Measurements from ENCODE around the gene COL15A1.

The COL15A1 gene

DNA sequence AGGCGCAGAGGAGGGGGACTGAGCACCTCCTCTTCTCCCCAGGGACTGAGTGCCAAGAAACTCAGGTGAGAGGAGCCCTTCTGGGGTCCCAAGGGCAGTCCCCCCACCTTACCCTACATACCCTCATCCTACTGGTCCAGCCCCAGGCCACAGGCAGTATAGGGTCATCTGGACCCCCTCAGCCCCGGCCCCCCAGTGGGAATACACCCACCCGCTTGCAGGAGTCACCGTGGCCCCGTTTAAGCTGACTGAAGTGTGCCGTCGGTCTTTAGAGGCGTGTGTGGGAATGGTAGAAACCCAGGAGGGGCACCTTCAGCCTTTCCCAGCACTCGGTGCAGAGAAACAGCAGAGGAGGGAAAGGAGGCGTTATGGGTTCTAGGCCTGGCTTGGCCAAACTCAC, 30.8 kb downstream of the COL15A1 start:
- no peak overlapping the region for H3K9ac ChIP-seq (ENCODE audit: low read length)
- no peak overlapping the region for H4K12ac ChIP-seq (ENCODE audit: low read depth, low read length)
- H3K79me1 ChIP-seq (ENCODE audit: low read length): no peaks in the 10 kb centered on the region
- no peak for DNase-seq
- no peak overlapping the region for H2AK5ac ChIP-seq (ENCODE audit: low read length)
- no peak overlapping the region for H3K14ac ChIP-seq (ENCODE audit: low read length)
- no peak overlapping the region for H4K8ac ChIP-seq (ENCODE audit: low read depth, low read length)
- H2BK120ac ChIP-seq (ENCODE audit: insufficient read depth, low read length, poor library complexity): no peak overlapping the region
- H3K9me3 ChIP-seq (ENCODE audit: insufficient read depth, low read depth, low read length): no peaks in the 10 kb centered on the region
- WGBS (ENCODE audit: extremely low coverage, insufficient coverage, insufficient read length): no CpG with 5 or more reads among the region's 10 CpGs
- no peak overlapping the region for H3K4me2 ChIP-seq (ENCODE audit: low read length)
- no peak overlapping the region for H3K27ac ChIP-seq (ENCODE audit: low read depth, low read length)
- H3K23ac ChIP-seq (ENCODE audit: low read length): no peak overlapping the region
- no peaks in the 10 kb centered on the region for H3K36me3 ChIP-seq (ENCODE audit: control insufficient read depth in 1 of 2, insufficient read depth in 2 of 2, low read length in 2 of 2)
- no peaks in the 10 kb centered on the region for H3K27me3 ChIP-seq (ENCODE audit: insufficient read depth, low read length)
- H3K4ac ChIP-seq (ENCODE audit: low read depth, low read length): no peak overlapping the region
- no peak overlapping the region for H3K4me3 ChIP-seq (ENCODE audit: low read depth, low read length)
- no peak overlapping the region for H4K91ac ChIP-seq (ENCODE audit: low read depth, low read length)
- H2BK12ac ChIP-seq (ENCODE audit: low read length): no peak overlapping the region
- H3K18ac ChIP-seq (ENCODE audit: low read length): no peak overlapping the region
- peaks cover 10 to 11% of the 10 kb centered on the region in 2 experiments for H3K4me1 ChIP-seq (ENCODE audit: control insufficient read depth in 1 of 2, insufficient read depth in 2 of 2, low read length in 2 of 2)
- H2BK5ac ChIP-seq (ENCODE audit: low read depth, low read length, poor library complexity): no peak overlapping the region
- H3K79me2 ChIP-seq (ENCODE audit: control insufficient read depth, insufficient read depth, low read length, poor library complexity): no peaks in the 10 kb centered on the region
- H2AFZ ChIP-seq (ENCODE audit: insufficient read depth, low read length, poor library complexity): no peak overlapping the region

DNA sequence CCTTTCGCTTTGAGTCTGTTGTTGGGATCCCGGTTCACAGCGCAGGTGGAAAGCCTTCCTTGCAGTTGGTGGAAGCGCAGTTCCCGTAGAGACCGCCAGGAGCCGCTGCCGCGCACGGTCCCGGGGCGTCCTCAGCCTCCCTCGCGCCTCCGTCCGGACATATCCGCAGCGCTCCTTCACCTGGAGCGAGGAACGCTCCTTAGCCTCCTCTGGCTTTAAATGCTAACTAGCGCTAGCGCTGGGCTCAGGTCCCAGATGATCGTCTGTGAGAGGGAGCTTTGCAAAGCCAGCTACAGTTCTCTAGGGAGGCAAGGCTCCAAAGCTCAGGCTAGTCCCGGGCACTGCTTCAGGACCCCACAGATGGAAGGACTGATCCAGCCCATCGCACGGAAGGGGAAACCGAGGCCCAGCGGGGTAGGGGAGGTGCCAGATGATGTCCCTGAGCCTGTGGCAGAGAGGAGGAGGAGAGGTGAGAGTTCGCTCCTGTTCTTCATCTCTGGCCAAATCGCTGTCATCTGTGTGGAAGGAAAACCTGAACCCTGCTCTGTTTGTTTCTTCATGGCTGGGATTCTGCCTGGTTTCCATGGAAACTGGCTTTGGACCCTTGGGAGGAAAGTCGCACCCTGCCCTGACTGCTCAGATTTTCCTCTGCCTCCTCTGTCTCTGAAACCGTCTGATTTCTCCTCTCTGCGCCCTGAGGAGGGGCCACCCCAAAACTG, 31.4 kb downstream of the COL15A1 start:
- WGBS (ENCODE audit: extremely low coverage, insufficient coverage, insufficient read length): no CpG with 5 or more reads among the region's 33 CpGs
- Histone ChIP-seq H3K4ac (ENCODE audit: low read depth, low read length) (no peak overlapping the region), H4K91ac (ENCODE audit: low read depth, low read length) (no peak overlapping the region), H3K18ac (ENCODE audit: low read length) (no peak overlapping the region), H3K14ac (ENCODE audit: low read length) (no peak overlapping the region), H2AFZ (ENCODE audit: insufficient read depth, low read length, poor library complexity) (no peak overlapping the region), H2AK5ac (ENCODE audit: low read length) (no peak overlapping the region), H3K79me1 (ENCODE audit: low read length) (no peaks in the 10 kb centered on the region), H2BK12ac (ENCODE audit: low read length) (no peak overlapping the region), H3K9me3 (ENCODE audit: insufficient read depth, low read depth, low read length) (no peaks in the 10 kb centered on the region), H4K12ac (ENCODE audit: low read depth, low read length) (no peak overlapping the region), H3K27ac (ENCODE audit: low read depth, low read length) (no peak overlapping the region), H3K4me2 (ENCODE audit: low read length) (no peak overlapping the region), H4K8ac (ENCODE audit: low read depth, low read length) (no peak overlapping the region), H2BK120ac (ENCODE audit: insufficient read depth, low read length, poor library complexity) (no peak overlapping the region), H3K9ac (ENCODE audit: low read length) (no peak overlapping the region), H3K4me3 (ENCODE audit: low read depth, low read length) (no peak overlapping the region), H3K23ac (ENCODE audit: low read length) (no peak overlapping the region), H3K4me1 (ENCODE audit: control insufficient read depth in 1 of 2, insufficient read depth in 2 of 2, low read length in 2 of 2) (peaks cover 10 to 11% of the 10 kb centered on the region in 2 experiments), H2BK5ac (ENCODE audit: low read depth, low read length, poor library complexity) (no peak overlapping the region), H3K36me3 (ENCODE audit: control insufficient read depth in 1 of 2, insufficient read depth in 2 of 2, low read length in 2 of 2) (no peaks in the 10 kb centered on the region), H3K79me2 (ENCODE audit: control insufficient read depth, insufficient read depth, low read length, poor library complexity) (no peaks in the 10 kb centered on the region), H3K27me3 (ENCODE audit: insufficient read depth, low read length) (no peaks in the 10 kb centered on the region)
- peak; percentile 85 to 95 for DNase-seq

DNA sequence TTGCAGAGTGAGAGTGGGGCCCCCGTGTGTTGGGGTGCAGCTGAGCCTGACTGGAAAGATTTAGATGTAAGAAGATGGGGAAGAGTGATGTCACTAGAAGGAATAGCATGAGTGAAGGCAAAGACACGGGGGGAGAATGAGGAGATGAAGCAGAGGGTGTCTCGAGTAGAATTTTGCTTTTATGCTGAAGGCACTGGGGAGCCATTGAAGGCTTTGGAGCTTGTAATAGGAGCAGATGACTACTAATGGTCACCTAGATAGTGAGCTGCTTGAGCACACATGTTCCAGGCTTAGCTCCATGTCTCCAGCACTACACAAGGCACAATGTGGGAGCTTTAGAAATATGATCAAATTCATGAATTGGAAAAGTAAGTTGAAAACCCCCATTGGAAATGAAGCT, 32.1 kb downstream of the COL15A1 start:
- no CpG with 5 or more reads among the region's 3 CpGs for whole genome bisulfite sequencing (ENCODE audit: extremely low coverage, insufficient coverage, insufficient read length)
- no peak overlapping the region for H2BK5ac ChIP-seq (ENCODE audit: low read depth, low read length, poor library complexity)

DNA sequence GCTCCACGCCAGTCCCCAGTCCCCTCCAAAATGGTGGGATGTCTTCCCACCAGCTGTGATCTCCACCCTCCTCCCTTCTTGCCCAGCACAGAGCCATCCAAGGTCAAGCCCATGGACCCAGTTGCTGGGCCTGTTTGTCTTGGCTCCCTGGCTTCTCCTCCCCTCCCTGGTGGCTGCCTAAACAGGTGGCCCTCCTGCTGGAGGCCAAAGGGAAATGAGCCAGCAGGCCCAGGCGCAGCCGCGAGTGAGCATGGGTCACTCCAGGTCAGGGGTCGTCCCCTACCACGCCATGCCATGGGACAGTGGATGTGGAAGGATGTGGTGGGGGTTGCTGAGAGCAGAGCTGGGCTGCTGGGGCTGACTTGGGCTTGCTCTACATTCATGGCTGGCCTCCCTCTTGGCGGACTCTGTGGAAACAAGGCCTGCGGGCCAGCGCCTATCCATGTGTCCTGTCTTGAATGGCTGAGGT, 33.6 kb downstream of the COL15A1 start:
- WGBS (ENCODE audit: extremely low coverage, insufficient coverage, insufficient read length): no CpG with 5 or more reads among the region's 9 CpGs
- no peaks in the 10 kb centered on the region for H3K36me3 ChIP-seq (ENCODE audit: control insufficient read depth in 1 of 2, insufficient read depth in 2 of 2, low read length in 2 of 2)
- H3K4me2 ChIP-seq (ENCODE audit: low read length): no peak overlapping the region
- H4K91ac ChIP-seq (ENCODE audit: low read depth, low read length): no peak overlapping the region
- no peak overlapping the region for H3K18ac ChIP-seq (ENCODE audit: low read length)
- no peak overlapping the region for H3K14ac ChIP-seq (ENCODE audit: low read length)
- H3K79me1 ChIP-seq (ENCODE audit: low read length): no peaks in the 10 kb centered on the region
- H3K4ac ChIP-seq (ENCODE audit: low read depth, low read length): no peak overlapping the region
- no peak overlapping the region for H3K9ac ChIP-seq (ENCODE audit: low read length)
- H3K27ac ChIP-seq (ENCODE audit: low read depth, low read length): no peak overlapping the region
- H2BK120ac ChIP-seq (ENCODE audit: insufficient read depth, low read length, poor library complexity): no peak overlapping the region
- no peak overlapping the region for H2BK5ac ChIP-seq (ENCODE audit: low read depth, low read length, poor library complexity)
- H3K4me1 ChIP-seq (ENCODE audit: control insufficient read depth in 1 of 2, insufficient read depth in 2 of 2, low read length in 2 of 2): peaks cover 2 to 3% of the 10 kb centered on the region in 2 experiments
- no peak overlapping the region for H4K8ac ChIP-seq (ENCODE audit: low read depth, low read length)
- H2BK12ac ChIP-seq (ENCODE audit: low read length): no peak overlapping the region
- DNase-seq: no peak
- no peak overlapping the region for H3K4me3 ChIP-seq (ENCODE audit: low read depth, low read length)
- H3K27me3 ChIP-seq (ENCODE audit: insufficient read depth, low read length): no peaks in the 10 kb centered on the region
- no peak overlapping the region for H2AFZ ChIP-seq (ENCODE audit: insufficient read depth, low read length, poor library complexity)
- H3K23ac ChIP-seq (ENCODE audit: low read length): no peak overlapping the region
- H3K79me2 ChIP-seq (ENCODE audit: control insufficient read depth, insufficient read depth, low read length, poor library complexity): no peaks in the 10 kb centered on the region
- no peak overlapping the region for H4K12ac ChIP-seq (ENCODE audit: low read depth, low read length)
- no peak overlapping the region for H2AK5ac ChIP-seq (ENCODE audit: low read length)
- no peaks in the 10 kb centered on the region for H3K9me3 ChIP-seq (ENCODE audit: insufficient read depth, low read depth, low read length)

More for the DNA sequence above, 32.1 kb downstream of the COL15A1 start:
- H4K91ac ChIP-seq (ENCODE audit: low read depth, low read length): no peak overlapping the region
- H3K18ac ChIP-seq (ENCODE audit: low read length): no peak overlapping the region
- H3K9me3 ChIP-seq (ENCODE audit: insufficient read depth, low read depth, low read length): no peaks in the 10 kb centered on the region
- H3K79me2 ChIP-seq (ENCODE audit: control insufficient read depth, insufficient read depth, low read length, poor library complexity): no peaks in the 10 kb centered on the region
- no peak overlapping the region for H2AFZ ChIP-seq (ENCODE audit: insufficient read depth, low read length, poor library complexity)
- H3K4me3 ChIP-seq (ENCODE audit: low read depth, low read length): no peak overlapping the region
- H4K8ac ChIP-seq (ENCODE audit: low read depth, low read length): no peak overlapping the region
- H3K27ac ChIP-seq (ENCODE audit: low read depth, low read length): no peak overlapping the region
- peaks cover 9 to 10% of the 10 kb centered on the region in 2 experiments for H3K4me1 ChIP-seq (ENCODE audit: control insufficient read depth in 1 of 2, insufficient read depth in 2 of 2, low read length in 2 of 2)
- H3K9ac ChIP-seq (ENCODE audit: low read length): no peak overlapping the region
- H4K12ac ChIP-seq (ENCODE audit: low read depth, low read length): no peak overlapping the region
- no peaks in the 10 kb centered on the region for H3K36me3 ChIP-seq (ENCODE audit: control insufficient read depth in 1 of 2, insufficient read depth in 2 of 2, low read length in 2 of 2)
- no peak overlapping the region for H3K14ac ChIP-seq (ENCODE audit: low read length)
- no peak overlapping the region for H2AK5ac ChIP-seq (ENCODE audit: low read length)
- no peak overlapping the region for H2BK12ac ChIP-seq (ENCODE audit: low read length)
- no peak for DNase-seq
- no peak overlapping the region for H3K4ac ChIP-seq (ENCODE audit: low read depth, low read length)
- no peak overlapping the region for H2BK120ac ChIP-seq (ENCODE audit: insufficient read depth, low read length, poor library complexity)
- H3K27me3 ChIP-seq (ENCODE audit: insufficient read depth, low read length): no peaks in the 10 kb centered on the region
- H3K79me1 ChIP-seq (ENCODE audit: low read length): no peaks in the 10 kb centered on the region
- no peak overlapping the region for H3K23ac ChIP-seq (ENCODE audit: low read length)
- no peak overlapping the region for H3K4me2 ChIP-seq (ENCODE audit: low read length)

All from trophoblast cell (in vitro differentiated cells and primary cell).